ENCODE results near the gene CABLES2.

DNA sequence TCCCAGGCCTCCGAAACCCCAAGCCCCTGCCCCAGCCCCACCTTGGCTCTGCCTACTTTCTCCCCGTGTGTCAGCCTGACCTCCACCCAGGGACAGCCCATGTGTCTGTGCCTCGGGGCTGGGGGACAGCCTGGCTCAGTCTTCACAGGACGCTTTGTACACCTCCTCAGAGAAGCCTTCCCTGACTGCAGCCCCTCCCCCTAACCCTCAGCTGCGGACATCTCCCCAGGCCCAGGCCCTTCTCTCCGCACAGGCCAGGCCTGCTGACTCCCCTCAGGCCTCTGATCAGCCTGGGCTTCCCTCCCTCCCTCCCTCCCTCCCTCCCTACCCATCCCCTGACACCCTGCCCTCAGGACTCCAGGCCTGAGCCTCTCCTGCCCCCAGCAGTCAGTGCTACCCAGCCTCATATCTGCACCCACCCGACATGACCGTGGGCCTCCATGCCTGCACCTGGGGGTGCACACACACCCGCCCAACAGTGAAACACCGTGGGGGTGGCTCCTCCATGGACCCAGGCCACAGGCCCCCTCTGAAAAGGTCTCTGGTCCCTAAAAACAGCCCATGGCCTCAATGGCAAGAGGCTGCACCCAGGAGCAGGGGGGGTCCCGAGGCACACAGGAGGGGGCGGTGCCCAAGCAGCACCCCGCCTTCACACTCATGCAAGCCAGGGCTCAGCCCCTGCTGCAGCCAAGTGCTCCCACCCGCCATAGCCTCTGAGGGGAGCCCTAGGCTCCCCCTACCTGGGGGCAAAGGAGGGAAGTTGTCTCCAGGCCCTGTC lies 52.9 kb downstream of the CABLES2 start:
- TF ChIP-seq, protein P1, sequence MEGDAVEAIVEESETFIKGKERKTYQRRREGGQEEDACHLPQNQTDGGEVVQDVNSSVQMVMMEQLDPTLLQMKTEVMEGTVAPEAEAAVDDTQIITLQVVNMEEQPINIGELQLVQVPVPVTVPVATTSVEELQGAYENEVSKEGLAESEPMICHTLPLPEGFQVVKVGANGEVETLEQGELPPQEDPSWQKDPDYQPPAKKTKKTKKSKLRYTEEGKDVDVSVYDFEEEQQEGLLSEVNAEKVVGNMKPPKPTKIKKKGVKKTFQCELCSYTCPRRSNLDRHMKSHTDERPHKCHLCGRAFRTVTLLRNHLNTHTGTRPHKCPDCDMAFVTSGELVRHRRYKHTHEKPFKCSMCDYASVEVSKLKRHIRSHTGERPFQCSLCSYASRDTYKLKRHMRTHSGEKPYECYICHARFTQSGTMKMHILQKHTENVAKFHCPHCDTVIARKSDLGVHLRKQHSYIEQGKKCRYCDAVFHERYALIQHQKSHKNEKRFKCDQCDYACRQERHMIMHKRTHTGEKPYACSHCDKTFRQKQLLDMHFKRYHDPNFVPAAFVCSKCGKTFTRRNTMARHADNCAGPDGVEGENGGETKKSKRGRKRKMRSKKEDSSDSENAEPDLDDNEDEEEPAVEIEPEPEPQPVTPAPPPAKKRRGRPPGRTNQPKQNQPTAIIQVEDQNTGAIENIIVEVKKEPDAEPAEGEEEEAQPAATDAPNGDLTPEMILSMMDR (IDR thresholded peaks at IDR 0.05) = no peak
- no peak for TF ChIP-seq POLR2A (IDR thresholded peaks at IDR 0.05)
